ENCODE results near the gene TNFRSF1B. TPM values are rescaled to one million over a fixed set of nuclear protein-coding genes. Genes with fewer than 3 reads are reported as not detected.

The TNFRSF1B gene
- total and polyA plus RNA-seq, 2 of the 8 experiments (the other 6 are each of a cell fraction or from before 2014, with no cell fraction given): 1.7 to 2.9 TPM

GRCh38 chr1:12170263-12170671 is 3.5 kb downstream of the TNFRSF1B start:
- Histone ChIP-seq H3K14ac (ENCODE audit: insufficient read length) (no peak overlapping the region), H3K4me3 (ENCODE audit: extremely low read depth in 1 of 4, insufficient read depth in 2 of 4, low read depth in 3 of 4, low read length in 4 of 4) (no peak overlapping the region), H2BK120ac (replicated peaks; ENCODE audit: low read depth, low read length) (no peak overlapping the region), H4K8ac (ENCODE audit: extremely low read depth, insufficient read depth, low read length) (no peak overlapping the region), H2BK20ac (ENCODE audit: low read length) (no peak overlapping the region), H3K9ac (replicated peaks in 1 of 4; ENCODE audit: extremely low read depth in 1 of 4, low read depth in 3 of 4, low read length in 3 of 4) (no peak overlapping the region), H3K23ac (ENCODE audit: insufficient read length) (no peak overlapping the region), H4K20me1 (replicated peaks in 1 of 2; ENCODE audit: control insufficient read depth in 1 of 2, insufficient read depth in 2 of 2, low read length in 2 of 2) (peaks cover 0 to 2% of the 10 kb centered on the region in 2 experiments), H3K27me3 (replicated peaks in 1 of 4; ENCODE audit: control insufficient read depth in 3 of 4, extremely low read depth in 1 of 4, insufficient read depth in 3 of 4, low read length in 3 of 4) (peaks cover 3 to 38% (median 28%) of the 10 kb centered on the region in 4 experiments), H3K56ac (replicated peaks; ENCODE audit: insufficient read length, low read depth, low read length) (no peak overlapping the region), H4K5ac (ENCODE audit: insufficient read length, low read depth, low read length) (no peak overlapping the region), H2BK12ac (ENCODE audit: low read depth, low read length) (peak overlapping the region; percentile 35; the same call in 1 of the 2 replicates), H3K4me2 (ENCODE audit: insufficient read depth in 1 of 2, low read depth in 2 of 2, low read length in 2 of 2) (no peak overlapping the region), H3K79me1 (ENCODE audit: low read depth, low read length) (no peaks in the 10 kb centered on the region), H3K4ac (replicated peaks; ENCODE audit: insufficient read length, low read depth, low read length) (no peak overlapping the region), H2AFZ (ENCODE audit: low read length) (no peak overlapping the region), H2BK5ac (ENCODE audit: low read depth, low read length) (no peak overlapping the region), H2AK5ac (ENCODE audit: low read depth, low read length) (no peak overlapping the region), H3K4me1 (replicated peaks in 1 of 4; ENCODE audit: control insufficient read depth in 3 of 4, insufficient read depth in 4 of 4, low read length in 3 of 4) (peaks cover 0 to 15% (median 5%) of the 10 kb centered on the region in 4 experiments; a peak in 5 of 7 replicates), H3K9me3 (ENCODE audit: insufficient read depth in 2 of 2, low read depth in 1 of 2, low read length in 1 of 2) (no peaks in the 10 kb centered on the region), H3K23me2 (ENCODE audit: low read depth, low read length) (no peaks in the 10 kb centered on the region; the same call in 1 of the 2 replicates), H3K79me2 (ENCODE audit: control insufficient read depth in 1 of 2, insufficient read depth in 2 of 2, low read length in 2 of 2) (no peaks in the 10 kb centered on the region), H3K27ac (ENCODE audit: low read depth, low read length) (no peak overlapping the region), H2BK15ac (ENCODE audit: low read length) (no peak overlapping the region), H4K91ac (replicated peaks; ENCODE audit: insufficient read length, low read length) (no peak overlapping the region), H3K36me3 (ENCODE audit: control insufficient read depth in 2 of 4, insufficient read depth in 4 of 4, low read length in 3 of 4) (no peaks in the 10 kb centered on the region), H3K18ac (ENCODE audit: extremely low read depth, low read length) (no peak overlapping the region)
- WGBS, 2 experiments (ENCODE audit: extremely low coverage in 1 of 2, insufficient coverage in 1 of 2, insufficient read length in 1 of 2, insufficient replicate concordance in 2 of 2, low coverage in 1 of 2, low lambda C conversion rate in 2 of 2, missing lambda C conversion rate in 1 of 2): 90% methylated on average over 9 of the region's 9 CpGs; no CpG with 5 or more reads in 1 of the 2 experiments
- TF ChIP-seq KDM4A (IDR thresholded peaks at IDR 0.05; ENCODE audit: low read depth, low read length, severe bottlenecking): no peak
- TF ChIP-seq POLR2AphosphoS5 (IDR thresholded peaks at IDR 0.05; ENCODE audit: low read depth, low read length): no peak
- TF ChIP-seq RXRA (IDR thresholded peaks at IDR 0.05; ENCODE audit: insufficient read depth, low read depth, low read length): no peak
- no peak for TF ChIP-seq RFX5 (IDR thresholded peaks at IDR 0.05; ENCODE audit: borderline replicate concordance, low read depth, low read length)
- TF ChIP-seq CTCF (IDR thresholded peaks at IDR 0.05; ENCODE audit: control extremely low read depth in 1 of 3, insufficient read depth in 1 of 3, low read depth in 1 of 3, low read length in 3 of 3): no peak
- no peak for TF ChIP-seq SAP30 (IDR thresholded peaks at IDR 0.05; ENCODE audit: insufficient read depth, insufficient replicate concordance, low read length)
- no peak for TF ChIP-seq TEAD4 (IDR thresholded peaks at IDR 0.05; ENCODE audit: low read depth, low read length)
- CTCF ChIA-PET (ENCODE audit: partially characterized antibody): interaction anchor here (0.6 to 2.0 kb wide), 6 partner anchors 17 to 106 kb away, joined by 3 to 10 read pairs (median 4); no protein-coding TSS in a partner anchor
- DNase-seq (ENCODE audit: low read depth in 1 of 2, low spot score in 2 of 2) (no peak), FAIRE-seq (no peak)
- POLR2A ChIA-PET (ENCODE audit: partially characterized antibody): interaction anchor here (2.3 kb wide), 1 partner anchor 10 kb away, joined by 8 read pairs; no protein-coding TSS in a partner anchor

All from H1 (cell line).